Measurements from ENCODE around the gene CFAP298.

DNA sequence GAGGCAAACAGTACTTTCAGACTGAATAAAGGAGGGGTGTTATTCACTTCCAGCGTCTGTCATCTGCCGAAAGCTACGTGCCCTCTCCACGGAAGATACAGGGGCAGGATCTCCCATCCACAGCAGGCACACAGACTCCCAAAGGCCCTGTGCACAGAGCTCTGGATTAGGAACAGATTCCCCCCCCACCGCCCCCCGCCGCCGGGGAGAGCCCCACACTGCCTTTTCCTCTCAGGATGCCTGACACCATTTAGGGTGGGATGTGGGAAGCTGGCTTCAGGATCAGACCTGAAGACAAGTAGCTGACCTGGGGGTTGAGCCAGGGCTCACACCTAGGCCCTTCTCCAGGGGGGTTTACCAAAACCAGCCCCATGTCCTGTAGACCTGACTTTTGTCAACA is 18.5 kb downstream of the CFAP298 start:
- TF ChIP-seq, protein P1, sequence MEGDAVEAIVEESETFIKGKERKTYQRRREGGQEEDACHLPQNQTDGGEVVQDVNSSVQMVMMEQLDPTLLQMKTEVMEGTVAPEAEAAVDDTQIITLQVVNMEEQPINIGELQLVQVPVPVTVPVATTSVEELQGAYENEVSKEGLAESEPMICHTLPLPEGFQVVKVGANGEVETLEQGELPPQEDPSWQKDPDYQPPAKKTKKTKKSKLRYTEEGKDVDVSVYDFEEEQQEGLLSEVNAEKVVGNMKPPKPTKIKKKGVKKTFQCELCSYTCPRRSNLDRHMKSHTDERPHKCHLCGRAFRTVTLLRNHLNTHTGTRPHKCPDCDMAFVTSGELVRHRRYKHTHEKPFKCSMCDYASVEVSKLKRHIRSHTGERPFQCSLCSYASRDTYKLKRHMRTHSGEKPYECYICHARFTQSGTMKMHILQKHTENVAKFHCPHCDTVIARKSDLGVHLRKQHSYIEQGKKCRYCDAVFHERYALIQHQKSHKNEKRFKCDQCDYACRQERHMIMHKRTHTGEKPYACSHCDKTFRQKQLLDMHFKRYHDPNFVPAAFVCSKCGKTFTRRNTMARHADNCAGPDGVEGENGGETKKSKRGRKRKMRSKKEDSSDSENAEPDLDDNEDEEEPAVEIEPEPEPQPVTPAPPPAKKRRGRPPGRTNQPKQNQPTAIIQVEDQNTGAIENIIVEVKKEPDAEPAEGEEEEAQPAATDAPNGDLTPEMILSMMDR (IDR thresholded peaks at IDR 0.05) = no peak
- TF ChIP-seq POLR2A (IDR thresholded peaks at IDR 0.05) = no peak

All from thyroid gland (tissue), 4 donors.